GM18517 (cell line): ENCODE results near the gene PRPSAP2.
"Not testable (repeated sequence)": the region's sequence is repeated elsewhere in the genome, so short reads cannot be mapped to it uniquely, and the experiment has no call there.

ENCODE experiments used
- ATAC-seq: cut with Tn5 transposase; IDR thresholded peaks from one replicate; pipeline ENCODE4 v1.9.1; 2021; ENCODE audit warnings: mild to moderate bottlenecking, moderate library complexity; ENCODE audit not compliant: unreplicated experiment

PRPSAP2 gene

DNA sequence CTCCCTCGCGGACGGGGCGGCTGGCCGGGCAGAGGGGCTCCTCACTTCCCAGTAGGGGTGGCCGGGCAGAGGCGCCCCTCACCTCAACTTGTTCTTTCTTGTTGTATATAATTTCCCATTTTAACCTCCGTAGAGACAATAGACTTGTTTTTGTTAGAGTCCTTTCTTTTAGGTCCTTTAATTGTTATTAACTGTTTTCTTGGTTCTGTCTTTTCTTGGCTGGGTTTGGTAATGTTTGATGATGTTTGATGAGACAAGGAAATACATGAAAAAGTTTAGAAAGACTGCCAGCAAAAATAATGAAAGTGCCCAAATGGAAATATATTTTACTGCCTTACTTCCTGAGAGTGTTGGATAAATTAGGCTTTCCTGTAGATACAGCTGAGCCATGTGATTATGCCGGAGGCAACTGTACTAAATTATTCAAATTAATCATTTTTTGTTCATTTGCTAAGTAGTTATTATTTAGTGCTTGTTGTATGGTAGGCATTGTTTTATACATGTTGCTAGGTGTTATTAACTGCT lies 30.9 kb downstream of the PRPSAP2 start:
- ATAC-seq = no peak

DNA sequence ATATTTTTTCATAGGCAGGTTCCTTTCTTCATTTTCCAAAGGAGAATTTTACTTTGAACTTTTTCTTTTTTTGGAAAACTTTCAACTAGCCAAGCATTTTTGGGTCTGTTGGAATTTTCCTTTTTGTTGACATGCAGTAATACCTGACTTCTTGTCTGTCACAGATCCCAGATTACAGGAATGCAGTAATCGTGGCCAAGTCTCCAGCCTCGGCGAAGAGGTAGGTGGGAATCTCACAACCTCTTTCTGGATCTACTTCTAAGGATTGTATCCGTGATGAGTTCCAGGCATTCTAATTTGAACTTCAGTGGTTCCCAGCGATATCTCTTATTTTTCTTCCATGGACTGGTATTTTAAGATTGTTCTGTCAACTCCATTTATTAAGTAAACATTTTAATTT lies 31.7 kb downstream of the PRPSAP2 start:
- no peak for ATAC-seq

DNA sequence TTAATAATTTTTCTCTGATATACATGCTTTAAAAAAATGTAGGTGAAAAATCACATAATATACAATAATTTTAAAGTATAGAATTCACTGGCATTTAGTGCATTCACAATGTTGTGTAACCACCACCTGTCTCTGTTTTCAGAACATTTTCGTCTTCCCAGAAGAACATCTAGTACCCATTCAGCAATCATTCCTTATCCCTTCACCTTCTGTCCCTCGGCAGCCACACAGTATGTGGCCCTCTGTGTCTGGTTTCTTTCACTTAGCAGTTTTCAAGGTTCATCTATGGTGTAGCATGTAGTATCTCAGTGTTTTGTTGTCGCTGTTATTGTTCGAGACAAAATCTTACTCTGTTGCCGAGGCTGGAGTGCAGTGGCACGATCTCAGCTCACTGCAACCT lies 33.6 kb downstream of the PRPSAP2 start:
- ATAC-seq = no peak

DNA sequence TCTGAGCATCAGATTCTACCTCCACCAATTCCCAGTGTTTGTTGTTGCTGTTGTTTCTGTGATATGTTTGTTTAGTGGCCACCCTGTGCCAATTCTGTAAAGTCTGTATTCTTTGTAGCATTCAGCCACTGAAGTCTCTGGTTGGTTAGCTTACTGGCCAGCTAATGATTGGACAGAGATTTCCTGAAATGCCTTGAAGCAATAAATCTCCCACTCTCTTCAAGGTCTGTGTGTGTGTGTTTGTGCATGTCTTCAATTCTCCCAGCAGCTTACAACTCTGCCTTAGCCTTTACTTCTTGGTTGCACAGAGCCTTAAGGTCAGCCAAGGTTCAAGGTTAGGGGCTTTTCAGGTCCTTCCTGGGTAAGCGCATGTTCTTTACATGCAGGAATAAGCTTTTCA lies 38.2 kb downstream of the PRPSAP2 start:
- ATAC-seq = no peak

DNA sequence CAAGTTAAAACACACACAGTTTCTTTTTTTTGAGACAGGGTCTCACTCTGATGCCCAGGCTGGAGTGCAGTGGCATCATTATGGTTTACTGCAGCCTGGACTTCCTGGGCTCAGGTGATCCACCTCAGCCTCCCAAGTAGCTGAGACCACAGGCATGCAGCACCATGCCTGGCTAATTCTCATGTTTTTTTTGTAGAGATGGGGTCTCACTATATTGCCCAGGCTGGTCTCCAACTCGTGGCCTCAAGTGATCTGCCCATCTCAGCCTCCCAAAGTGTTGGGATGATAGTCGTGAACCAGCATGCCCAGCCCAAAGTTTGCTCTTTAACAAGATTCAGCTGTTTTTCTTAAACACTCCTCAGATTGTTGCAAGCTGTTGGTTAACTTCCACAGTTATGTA lies 39.0 kb downstream of the PRPSAP2 start:
- no peak for ATAC-seq

DNA sequence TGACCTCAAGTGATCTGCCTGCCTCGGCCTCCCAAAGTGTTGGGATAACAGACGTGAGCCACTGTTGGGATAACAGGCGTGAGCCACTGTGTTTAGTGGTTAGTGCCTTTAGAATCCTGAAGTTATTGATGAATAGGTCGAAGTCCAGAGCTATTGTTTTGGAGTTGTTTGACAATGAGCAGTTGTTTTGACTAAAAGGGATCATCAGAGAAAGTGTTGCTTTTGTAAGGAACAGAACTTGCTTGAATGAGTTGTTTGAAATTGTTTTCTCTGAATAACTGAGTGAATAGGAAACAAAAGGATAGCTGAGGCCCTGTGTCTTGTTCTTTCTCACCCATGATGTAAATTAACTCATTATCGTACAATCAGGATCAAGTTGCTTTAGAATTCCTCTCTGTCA lies 46.6 kb downstream of the PRPSAP2 start:
- no peak for ATAC-seq

DNA sequence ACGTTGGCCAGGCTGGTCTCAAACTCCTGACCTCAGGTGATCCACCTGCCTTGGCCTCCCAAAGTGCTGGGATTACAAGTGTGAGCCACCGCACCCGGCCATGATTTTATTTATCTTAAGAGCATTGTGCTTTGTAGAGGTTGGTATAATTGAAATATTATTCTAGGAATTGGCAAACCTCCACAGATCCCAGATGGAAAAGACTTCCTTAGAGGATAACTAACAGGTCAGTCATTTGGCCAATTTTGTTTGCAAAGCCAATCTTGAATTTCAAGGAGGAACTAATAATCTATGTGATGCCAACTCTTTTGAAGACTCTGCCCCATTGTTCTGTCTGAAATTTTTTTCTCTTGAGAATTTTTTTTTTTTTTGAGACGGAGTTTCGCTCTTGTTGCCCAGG lies 47.3 kb downstream of the PRPSAP2 start:
- no peak for ATAC-seq

DNA sequence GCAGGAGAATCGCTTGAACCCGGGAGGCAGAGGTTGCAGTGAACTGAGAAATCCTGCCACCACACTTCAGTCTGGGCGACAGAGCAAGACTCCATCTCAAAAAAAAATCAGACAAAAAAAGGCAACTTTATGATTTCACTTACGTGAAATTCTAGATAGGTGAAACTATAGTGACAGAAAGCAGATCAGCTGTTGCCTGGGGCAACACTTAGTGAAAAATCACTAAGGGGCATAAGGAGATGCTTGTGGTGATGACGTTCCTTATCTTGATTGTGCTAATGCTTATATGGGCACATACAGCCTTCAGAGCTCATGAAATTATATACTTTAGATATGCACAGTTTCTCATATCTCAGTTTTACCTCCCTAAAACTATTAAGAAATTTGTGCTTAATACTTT lies 52.4 kb downstream of the PRPSAP2 start:
- no peak for ATAC-seq

DNA sequence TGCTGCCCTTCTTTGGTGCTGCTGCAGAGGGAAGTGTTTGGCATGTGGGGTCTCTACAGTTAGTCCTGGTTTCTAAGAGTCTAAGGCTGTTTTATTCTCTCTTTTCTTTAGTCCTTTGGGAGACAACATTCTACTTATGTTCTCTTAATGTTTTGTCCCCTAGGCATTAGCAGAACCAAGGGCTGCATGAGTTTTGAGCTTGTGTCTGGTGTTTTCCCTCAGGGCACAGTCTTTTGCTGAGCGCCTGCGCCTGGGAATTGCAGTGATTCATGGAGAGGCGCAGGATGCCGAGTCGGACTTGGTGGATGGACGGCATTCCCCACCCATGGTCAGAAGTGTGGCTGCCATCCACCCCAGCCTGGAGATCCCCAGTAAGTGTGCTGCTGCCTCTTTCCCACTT lies 53.0 kb downstream of the PRPSAP2 start:
- no peak for ATAC-seq

DNA sequence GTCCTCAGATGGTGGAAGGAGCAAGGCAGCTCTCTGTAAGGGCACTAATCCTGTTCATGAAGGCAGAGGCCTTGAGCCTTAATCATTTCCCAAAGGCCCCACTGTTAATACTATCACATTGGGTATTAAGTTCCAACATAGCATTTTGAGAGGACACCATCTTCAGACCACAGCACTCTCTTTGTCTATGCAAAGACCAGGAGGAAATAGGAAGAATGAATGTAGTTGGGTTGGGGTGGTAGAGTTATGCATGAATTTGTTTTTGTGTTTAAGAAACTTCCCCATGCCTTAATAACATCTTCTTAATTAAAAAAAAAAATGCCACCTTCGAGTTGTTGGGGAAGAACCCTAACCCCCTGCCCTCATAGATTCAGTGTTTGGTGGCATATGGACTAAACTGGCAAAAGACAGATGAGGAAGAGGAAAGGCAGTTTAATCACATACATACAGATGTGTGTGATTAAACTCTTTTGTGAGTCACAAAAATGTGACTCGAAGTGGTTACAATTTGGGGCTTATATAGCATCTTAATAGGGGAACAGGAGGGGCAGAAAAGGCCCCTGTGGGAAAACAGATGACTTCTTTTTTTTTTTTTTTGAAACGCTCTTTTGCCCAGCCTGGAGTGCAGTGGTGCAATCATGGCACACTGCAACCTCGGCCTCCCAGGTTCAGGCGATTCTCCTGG lies 59.0 kb downstream of the PRPSAP2 start:
- no peak for ATAC-seq

DNA sequence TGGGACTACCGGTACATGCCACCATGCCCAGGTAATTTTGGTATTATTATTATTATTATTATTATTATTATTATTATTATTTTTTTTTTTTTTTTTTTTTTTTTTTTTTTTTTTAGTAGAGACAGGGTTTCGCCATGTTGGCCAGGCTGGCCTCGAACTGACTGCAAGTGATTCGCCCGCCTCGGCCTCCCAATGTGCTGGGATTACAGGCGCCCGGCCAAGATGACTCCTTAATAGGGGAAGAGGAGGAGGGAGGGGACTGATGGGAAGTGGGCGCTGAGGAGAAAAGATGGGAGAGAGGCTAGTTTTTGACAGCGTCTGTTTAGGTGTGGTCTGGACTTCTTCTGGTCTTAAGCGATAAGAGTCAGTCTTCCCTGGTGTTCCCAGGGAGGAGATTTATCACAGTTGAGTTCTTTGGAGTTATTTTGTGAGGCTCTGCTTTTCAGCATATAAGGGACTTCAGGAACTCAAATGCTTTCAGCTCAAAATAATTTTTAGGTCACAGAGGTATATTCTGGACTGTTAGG lies 59.6 kb downstream of the PRPSAP2 start:
- ATAC-seq = no peak

DNA sequence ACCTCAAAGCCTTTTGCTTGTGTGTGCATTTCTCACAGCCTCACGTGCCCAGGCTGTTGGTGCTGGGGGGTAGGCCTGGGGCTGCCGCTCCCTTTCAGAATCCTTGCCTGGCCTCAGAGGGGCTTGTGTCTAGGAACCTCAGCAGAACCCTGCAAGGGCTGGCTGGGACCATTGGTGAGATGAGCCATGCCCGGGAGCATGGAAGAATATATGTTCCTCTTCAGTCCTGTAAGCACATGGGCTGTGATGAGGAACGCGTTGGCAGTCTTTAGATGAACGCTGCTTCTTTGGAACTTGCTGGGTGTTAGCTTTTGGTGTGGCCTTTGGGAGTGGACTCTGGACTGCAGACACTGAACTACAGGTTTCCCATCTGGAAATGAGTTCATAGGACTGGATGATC lies 62.0 kb downstream of the PRPSAP2 start:
- no peak for ATAC-seq

DNA sequence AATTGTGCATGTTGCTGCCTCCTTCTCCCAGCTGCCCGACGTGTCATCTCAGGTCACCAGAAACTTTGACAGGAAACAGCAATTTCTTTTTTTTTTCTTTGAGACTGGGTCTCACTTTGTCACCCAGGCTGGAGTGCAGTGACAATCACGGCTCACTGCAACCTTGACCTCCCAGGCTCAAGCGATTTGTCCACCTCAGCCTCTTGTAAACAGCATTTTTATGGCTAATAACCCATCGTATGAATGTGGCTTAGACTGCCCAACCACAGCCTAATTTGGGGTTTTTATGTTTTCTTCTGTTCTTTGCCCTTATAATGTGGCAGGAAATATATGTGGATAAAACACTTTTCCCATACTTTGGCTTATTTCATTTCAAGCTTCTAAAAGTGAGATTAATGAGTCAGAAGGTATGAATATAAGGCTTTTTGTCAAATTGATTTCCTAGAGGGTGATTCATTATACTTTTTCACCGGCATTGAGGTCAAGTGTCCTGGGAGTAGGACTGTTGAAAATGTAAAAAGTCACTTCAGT lies 63.0 kb downstream of the PRPSAP2 start:
- ATAC-seq = peak; percentile 51

DNA sequence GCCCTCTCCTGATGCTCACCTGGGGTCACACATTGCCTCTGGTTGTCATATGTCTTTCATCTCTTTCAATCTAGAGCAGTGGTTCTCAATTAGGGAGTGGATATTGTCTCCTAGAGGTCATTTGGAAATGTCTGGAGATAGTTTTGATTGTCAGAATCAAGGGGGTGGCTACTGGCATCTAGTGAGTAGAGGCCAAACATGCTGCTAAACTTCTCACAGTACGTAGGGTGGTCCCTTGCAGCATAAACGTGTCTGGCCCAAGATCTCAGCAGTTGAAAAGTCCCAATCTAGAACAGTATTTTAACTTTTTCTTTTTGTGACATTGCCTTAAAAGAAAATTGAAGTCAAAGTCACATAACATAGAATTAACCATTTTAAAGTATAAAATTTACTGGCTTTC lies 63.6 kb downstream of the PRPSAP2 start:
- peak; percentile 11 for ATAC-seq

DNA sequence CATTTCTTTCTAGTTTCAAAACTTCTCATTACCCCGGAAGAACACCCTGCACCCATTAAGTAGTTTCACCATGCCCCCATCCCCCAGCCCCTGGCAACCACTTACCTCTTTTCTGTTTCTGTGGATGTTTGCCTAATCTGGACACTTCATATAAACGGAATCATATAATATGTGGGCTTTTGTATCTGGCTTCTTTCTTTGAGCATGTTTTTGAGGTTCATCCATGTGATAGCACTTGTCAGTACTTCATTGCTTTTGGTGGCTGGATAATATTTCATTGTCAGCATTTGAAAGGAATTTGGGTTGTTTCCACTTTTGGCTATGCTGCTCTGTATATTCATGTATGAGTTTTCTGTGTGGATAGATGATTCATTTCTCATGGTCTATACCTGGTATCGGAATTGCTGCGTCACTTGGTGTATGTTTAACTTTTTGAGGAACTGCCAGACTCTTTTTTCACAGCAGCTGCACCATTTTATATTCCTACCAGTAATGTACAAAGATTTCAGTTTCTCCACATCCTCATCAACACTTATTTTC lies 64.1 kb downstream of the PRPSAP2 start:
- ATAC-seq = peak; percentile 74

DNA sequence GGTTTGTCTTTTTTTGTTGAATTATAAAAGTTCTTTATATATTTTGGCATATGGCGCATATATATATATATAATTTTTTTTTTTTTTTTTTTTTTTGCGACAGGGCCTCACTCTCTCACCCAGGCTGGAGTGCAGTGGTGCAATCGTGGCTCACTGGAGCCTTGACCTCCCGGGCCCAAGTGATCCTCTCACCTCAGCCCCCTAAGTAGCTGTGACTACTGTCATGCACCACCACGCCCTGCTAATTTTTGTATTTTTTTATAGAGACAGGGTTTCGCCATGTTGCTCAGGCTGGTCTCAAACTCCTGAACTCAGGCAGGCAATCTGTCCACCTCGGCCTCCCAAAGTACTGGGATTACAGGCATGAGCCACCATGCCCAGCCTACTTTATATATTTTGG lies 64.7 kb downstream of the PRPSAP2 start:
- ATAC-seq = not testable (repeated sequence)

DNA sequence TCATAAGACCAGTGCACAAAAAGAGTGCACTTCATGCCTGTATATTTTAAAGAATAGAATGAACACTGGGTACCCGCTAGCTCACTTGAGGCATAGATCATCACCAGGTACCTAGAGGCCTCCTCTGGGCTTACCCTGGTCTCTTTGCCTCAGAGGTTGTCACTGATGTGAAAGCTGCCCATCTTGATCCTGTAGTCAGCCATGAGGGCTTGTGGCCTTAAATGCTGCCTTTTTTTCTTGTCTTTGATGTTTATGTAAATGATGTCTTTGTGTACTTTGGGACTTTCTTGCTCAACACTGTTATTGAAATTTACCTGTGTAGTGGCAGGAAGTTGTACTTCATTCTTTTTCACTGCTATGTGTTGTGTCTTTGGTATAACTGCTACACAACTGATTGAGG lies 67.3 kb downstream of the PRPSAP2 start:
- no peak for ATAC-seq

DNA sequence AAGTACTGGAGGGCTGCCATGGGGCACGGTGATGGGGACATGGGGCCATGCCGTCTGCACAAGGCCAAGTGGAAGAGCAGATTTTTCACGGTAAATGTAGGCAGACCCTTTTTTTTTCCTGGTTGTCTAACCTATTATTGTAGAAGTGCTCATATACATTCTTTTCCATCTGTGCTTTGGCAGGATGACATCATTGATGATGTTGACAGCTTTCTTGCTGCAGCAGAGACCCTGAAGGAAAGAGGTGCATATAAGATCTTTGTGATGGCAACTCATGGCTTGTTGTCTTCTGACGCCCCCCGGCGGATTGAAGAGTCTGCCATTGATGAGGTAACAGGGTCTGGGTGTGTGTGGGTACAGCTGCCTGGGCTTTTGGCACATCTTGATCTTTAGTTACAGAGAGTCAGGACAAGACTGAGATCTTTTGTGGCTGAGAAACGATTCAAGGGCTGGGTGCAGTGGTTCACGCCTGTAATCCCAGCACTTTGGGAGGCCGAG lies 70.7 kb downstream of the PRPSAP2 start:
- no peak for ATAC-seq

DNA sequence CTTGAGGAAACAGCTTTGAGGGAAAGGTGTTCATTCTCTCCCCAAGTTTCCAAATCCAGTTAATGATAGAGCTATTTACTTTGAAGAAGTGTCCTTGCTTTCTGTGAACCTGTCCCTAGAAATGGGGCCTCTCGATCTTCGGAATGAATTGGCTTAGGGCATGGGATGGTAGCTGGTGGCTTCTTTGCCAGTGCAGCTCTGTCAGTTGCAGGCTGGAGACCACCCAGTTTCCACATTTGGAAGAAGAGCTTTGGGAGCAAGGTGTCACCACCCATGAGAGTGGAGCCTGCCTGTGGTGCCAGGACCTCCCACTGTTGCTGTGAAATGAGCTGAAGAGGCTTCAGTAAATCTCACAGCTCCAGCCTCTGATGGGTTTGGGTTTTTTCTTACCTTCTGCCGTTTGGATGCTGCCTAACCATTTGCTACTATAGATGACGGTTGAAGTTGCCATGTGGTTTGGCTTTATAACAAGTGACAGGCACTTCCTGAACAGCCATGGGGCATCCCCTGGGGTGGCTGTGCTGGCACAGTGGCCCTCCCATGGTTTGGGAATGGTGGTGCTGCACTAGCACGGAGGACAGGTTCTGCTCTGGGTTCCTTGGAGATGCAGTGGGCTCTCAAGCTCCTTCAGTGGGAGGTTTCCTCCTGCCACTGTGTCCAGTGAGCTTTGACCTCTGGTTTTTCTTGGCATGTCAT lies 74.6 kb downstream of the PRPSAP2 start:
- ATAC-seq = no peak

DNA sequence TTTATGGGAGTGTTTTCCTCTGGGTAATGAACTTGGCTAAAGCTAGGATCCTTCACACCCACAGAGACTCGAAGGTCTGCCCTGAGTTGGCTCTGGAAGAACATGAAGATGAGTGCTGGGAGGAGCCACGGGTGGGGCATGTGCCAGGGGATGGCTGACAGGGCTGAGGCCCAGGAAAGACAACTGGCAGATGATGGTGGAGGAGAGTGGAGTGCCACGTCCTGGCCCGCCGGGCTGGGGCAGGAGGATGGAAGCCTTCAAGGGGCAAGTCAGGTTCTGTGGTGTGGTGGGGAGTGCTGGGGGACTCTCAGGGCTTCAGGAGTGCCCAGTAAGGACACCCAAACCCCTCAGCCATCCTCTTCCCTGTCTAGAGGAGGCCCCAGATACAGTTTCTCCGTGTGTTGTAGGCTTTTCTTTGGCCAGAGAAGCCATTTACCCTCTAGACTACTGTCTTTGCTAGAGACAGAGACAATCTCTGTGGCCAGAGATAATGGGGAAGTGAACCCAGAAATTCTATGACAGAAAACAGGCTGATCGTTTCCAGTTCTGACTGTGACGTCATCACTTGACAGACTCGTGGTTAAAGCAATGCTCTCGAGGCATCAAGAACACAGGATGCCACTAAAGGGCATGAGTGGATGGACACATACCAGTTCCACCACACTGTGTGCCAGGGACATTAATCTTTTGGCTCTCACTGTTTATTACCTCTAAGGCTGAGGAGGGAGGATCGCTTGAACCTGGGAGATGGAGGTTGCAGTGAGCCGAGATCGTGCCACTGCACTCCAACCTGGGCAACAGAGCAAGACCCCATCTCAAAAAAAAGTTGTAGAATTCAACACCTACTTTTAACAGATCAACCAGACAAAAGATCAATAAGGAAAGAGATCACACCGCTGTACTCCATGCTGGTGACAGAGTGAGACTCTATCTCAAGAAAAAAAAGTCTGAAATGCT lies 75.4 kb downstream of the PRPSAP2 start:
- no peak for ATAC-seq
